HepG2 (cell line): ENCODE results near the gene PPP1CA. TPM values are rescaled to one million over a fixed set of nuclear protein-coding genes. Genes with fewer than 3 reads are reported as not detected.

Source experiments
- ARID4A ChIP-seq: sonication (generic); formaldehyde crosslinking; IDR thresholded peaks from 2 replicates; pipeline ENCODE4 v1.5.0; 2020; ENCODE audit warnings: mild to moderate bottlenecking, missing genetic modification reagents, borderline replicate concordance
- ATF3 ChIP-seq: sonication (generic); formaldehyde crosslinking; IDR thresholded peaks from 2 replicates; pipeline ENCODE4 v1.4.0; 2020; ENCODE audit warnings: missing genetic modification reagents
- ELF3 ChIP-seq: IDR thresholded peaks from 2 replicates; pipeline ENCODE4 v1.6.1; 2016; ENCODE audit warnings: missing genetic modification reagents, missing compliant biosample characterization
- ETS1 ChIP-seq: sonication (generic); formaldehyde crosslinking; IDR thresholded peaks from 2 replicates; pipeline ENCODE4 v1.4.0; 2020; ENCODE audit warnings: missing genetic modification reagents
- FOSL2 ChIP-seq: sonication (generic); formaldehyde crosslinking; IDR thresholded peaks from 2 replicates; pipeline ENCODE4 v1.4.0; 2020; ENCODE audit warnings: missing genetic modification reagents
- MIER3 ChIP-seq: IDR thresholded peaks from 2 replicates; pipeline ENCODE4 v1.6.1; 2016; ENCODE audit warnings: missing compliant biosample characterization, borderline replicate concordance
- MTA3 ChIP-seq: sonication (generic); formaldehyde crosslinking; IDR thresholded peaks from 2 replicates; pipeline ENCODE4 v1.4.0; 2020; ENCODE audit warnings: missing genetic modification reagents
- RAD21 ChIP-seq: fragments of 450-650 bp; formaldehyde crosslinking; IDR thresholded peaks from 2 replicates; pipeline ENCODE4 v1.5.0; 2020; ENCODE audit warnings: mild to moderate bottlenecking
- SIX1 ChIP-seq: sonication (generic); formaldehyde crosslinking; IDR thresholded peaks from 2 replicates; pipeline ENCODE4 v1.4.0; 2020; ENCODE audit warnings: missing genetic modification reagents, borderline replicate concordance
- TAF1 ChIP-seq: sonication (generic); formaldehyde crosslinking; IDR thresholded peaks from 2 replicates; pipeline ENCODE4 v1.4.0; 2020; ENCODE audit warnings: missing genetic modification reagents
- ZFP91 ChIP-seq: sonication (generic); formaldehyde crosslinking; IDR thresholded peaks from 2 replicates; pipeline ENCODE4 v1.9.0; 2022; ENCODE audit warnings: missing genetic modification reagents, mild to moderate bottlenecking, borderline replicate concordance
- ZNF232 ChIP-seq: sonication (generic); formaldehyde crosslinking; IDR thresholded peaks from 2 replicates; pipeline ENCODE4 v1.4.0; 2020; ENCODE audit warnings: missing genetic modification reagents, borderline replicate concordance
- ZNF574 ChIP-seq: sonication (generic); formaldehyde crosslinking; IDR thresholded peaks from 2 replicates; pipeline ENCODE4 v1.4.0; 2020; ENCODE audit warnings: missing genetic modification reagents
- polyA plus RNA-seq, 8 experiments: library from polyadenylated mRNA; depleted of rRNA in 3 of 8; stranded (reverse) in 7 of 8; unstranded in 1 of 8; fragments of >200 nt; fragmentation: Illumina TruSeq in 4 of 8; extraction: Trizol in 4 of 8; gene quantifications; 2 replicates each; pipeline versions ENCODE4 v1.2.1 to v1.2.3, GENCODE V29; 2011 to 2016; ENCODE audit warnings: low read depth in 4 of 8, missing spikeins in 1 of 8, mixed read lengths in 1 of 8; ENCODE audit not compliant: insufficient read depth in 1 of 8
- total RNA-seq, 5 experiments: library from RNA; depleted of rRNA; stranded (reverse); fragments of >200 nt; fragmentation: Illumina TruSeq; extraction: Trizol; gene quantifications; 2 replicates each; pipeline ENCODE4 v1.2.3, GENCODE V29; 2016; ENCODE audit warnings: low read depth in 1 of 5

The PPP1CA gene
- total and polyA plus RNA-seq, 2 of the 13 experiments (the other 11 are each of a cell fraction or from before 2014, with no cell fraction given) = 149 to 170 TPM

- TF ChIP-seq ARID4A (CRISPR knock-in tag) (peak; percentile 78; the same call in 1 of the 2 replicates), SIX1 (CRISPR knock-in tag) (no peak), ZNF574 (CRISPR knock-in tag) (peak; percentile 41; the same call in 1 of the 2 replicates), ETS1 (CRISPR knock-in tag) (no peak), ZNF232 (no peak), ZFP91 (CRISPR knock-in tag) (no peak), TAF1 (peak; percentile 13; the same call in 1 of the 2 replicates), FOSL2 (CRISPR knock-in tag) (no peak), ELF3 (CRISPR knock-in tag) (0 out of 2 replicates have a peak, but pooled peaks have one; percentile 6), MTA3 (CRISPR knock-in tag) (no peak), MIER3 (CRISPR knock-in tag) (no peak), RAD21 (peak; percentile 84), ATF3 (CRISPR knock-in tag) (no peak)
Measured at GRCh38 chr11:67401495-67402191, at the start of gene PPP1CA (continued).
